Mesendoderm (in vitro differentiated cells): ENCODE data around the gene NOB1. TPM values are rescaled to one million over a fixed set of nuclear protein-coding genes. Genes with fewer than 3 reads are reported as not detected.
A peak's percentile ranks its signal among the peaks of the same experiment; 100 is the strongest.

Source experiments
- DNase-seq: peaks from one replicate; pipeline ENCODE4 v3.0.0; 2013
- H2AK5ac ChIP-seq: 2 replicates; pipeline ENCODE4 v1.6.1; 2013; ENCODE audit warnings: low read length, inconsistent platforms
- H2BK120ac ChIP-seq: 2 replicates; pipeline ENCODE4 v1.6.1; 2013; ENCODE audit warnings: low read depth, mild to moderate bottlenecking, low read length, moderate library complexity, mixed read lengths
- H2BK15ac ChIP-seq: replicated peaks from 2 replicates; pipeline ENCODE4 v1.6.1; 2013; ENCODE audit warnings: low read depth, mild to moderate bottlenecking, moderate library complexity
- H2BK5ac ChIP-seq: 2 replicates; pipeline ENCODE4 v1.6.1; 2013; ENCODE audit warnings: low read length, inconsistent platforms
- H3K18ac ChIP-seq: 2 replicates; pipeline ENCODE4 v1.6.1; 2013; ENCODE audit warnings: mild to moderate bottlenecking, low read length, mixed read lengths
- H3K23ac ChIP-seq: one replicate; pipeline ENCODE4 v1.6.1; 2013; ENCODE audit warnings: low read length
- H3K27ac ChIP-seq: 2 replicates; pipeline ENCODE4 v1.5.1; 2013; ENCODE audit warnings: low read depth, mild to moderate bottlenecking, inconsistent platforms, low read length, moderate library complexity
- H3K27me3 ChIP-seq: 2 replicates; pipeline ENCODE4 v1.6.1; 2013; ENCODE audit warnings: low read length, control low read depth, mild to moderate bottlenecking, inconsistent platforms; ENCODE audit not compliant: insufficient read depth, poor library complexity
- H3K36me3 ChIP-seq: 2 replicates; pipeline ENCODE4 v1.6.1; 2013; ENCODE audit warnings: low read length, inconsistent platforms; ENCODE audit not compliant: control insufficient read depth, insufficient read depth
- H3K4ac ChIP-seq: one replicate; pipeline ENCODE4 v1.6.1; 2013; ENCODE audit warnings: low read depth, mild to moderate bottlenecking, low read length, moderate library complexity
- H3K4me1 ChIP-seq: 2 replicates; pipeline ENCODE4 v1.6.1; 2013; ENCODE audit warnings: low read depth, low read length, inconsistent platforms; ENCODE audit not compliant: control insufficient read depth
- H3K4me2 ChIP-seq: 2 replicates; pipeline ENCODE4 v1.6.1; 2013; ENCODE audit warnings: low read length
- H3K4me3 ChIP-seq: 2 replicates; pipeline ENCODE4 v1.5.1; 2013; ENCODE audit warnings: mild to moderate bottlenecking, low read length
- H3K56ac ChIP-seq: one replicate; pipeline ENCODE4 v1.6.1; 2013; ENCODE audit warnings: low read length
- H3K79me1 ChIP-seq: 2 replicates; pipeline ENCODE4 v1.6.1; 2013; ENCODE audit warnings: low read length, inconsistent platforms
- H3K79me2 ChIP-seq: 2 replicates; pipeline ENCODE4 v1.6.1; 2013; ENCODE audit warnings: mild to moderate bottlenecking, low read length; ENCODE audit not compliant: control insufficient read depth, insufficient read depth
- H3K9ac ChIP-seq: 2 replicates; pipeline ENCODE4 v1.6.1; 2013; ENCODE audit warnings: low read length, inconsistent platforms
- H4K5ac ChIP-seq: one replicate; pipeline ENCODE4 v1.6.1; 2013; ENCODE audit warnings: low read length
- H4K8ac ChIP-seq: one replicate; pipeline ENCODE4 v1.6.1; 2013; ENCODE audit warnings: low read depth, mild to moderate bottlenecking, control low read depth, low read length, moderate library complexity
- WGBS: extraction: QIAGEN DNeasy Blood & Tissue Kit; methylation state at CpG from one replicate; pipeline ENCODE4 v1.1.7; 2013; ENCODE audit warnings: low lambda C conversion rate, missing lambda C conversion rate; ENCODE audit not compliant: insufficient coverage; ENCODE audit errors: extremely low coverage; 5-methylcytosine and 5-hydroxymethylcytosine counted together
- polyA plus RNA-seq, 2 experiments: library from polyadenylated mRNA; stranded (reverse); fragments of 200-250 nt; gene quantifications; one replicate each; pipeline ENCODE4 v1.2.3, GENCODE V29; 2013

Gene NOB1
- 89.9 TPM for polyA plus RNA-seq (2013, experiment 1 of 2)
- 90.7 TPM for polyA plus RNA-seq (2013, experiment 2 of 2)

- no peak within 1 kb of the TSS for H3K4ac ChIP-seq
- H3K4me2 ChIP-seq = peak within 1 kb of the TSS; percentile 82
- peak within 1 kb of the TSS; percentile 82 for H3K9ac ChIP-seq
- H2BK120ac ChIP-seq = no peak within 1 kb of the TSS
- no peak within 1 kb of the TSS for H4K8ac ChIP-seq
- H3K18ac ChIP-seq = peak within 1 kb of the TSS; percentile 77
- no CpG with 5 or more reads among the region's 58 CpGs for WGBS
- H3K4me1 ChIP-seq = peaks cover 2% of the 10 kb centered on the region
- no peak within 1 kb of the TSS for H2BK15ac ChIP-seq
- H3K79me1 ChIP-seq = no peaks in the 10 kb centered on the region
- peaks cover 30% of the 10 kb centered on the region for H3K79me2 ChIP-seq
- peak; percentile 97 for DNase-seq
- H2AK5ac ChIP-seq = peak within 1 kb of the TSS; percentile 20
- H3K4me3 ChIP-seq = peak within 1 kb of the TSS; percentile 65
- peak within 1 kb of the TSS; percentile 47 for H4K5ac ChIP-seq
- peak within 1 kb of the TSS; percentile 29 for H2BK5ac ChIP-seq
- H3K27me3 ChIP-seq = no peaks in the 10 kb centered on the region
- H3K23ac ChIP-seq = no peak within 1 kb of the TSS
- H3K56ac ChIP-seq = peak within 1 kb of the TSS; percentile 92
- peaks cover 3% of the 10 kb centered on the region for H3K36me3 ChIP-seq
- H3K27ac ChIP-seq = no peak within 1 kb of the TSS
Observed at GRCh38 chr16:69754469-69755310, at the start of gene NOB1. Gene NOB1 (minus strand): TSS chr16:69754926. CDS start chr16:69754910, 16 bp downstream.

GRCh38 chr16:69804297-69804696 lies 49.6 kb upstream of the NOB1 start:
- Histone ChIP-seq H3K9ac (no peak overlapping the region), H3K79me1 (no peaks in the 10 kb centered on the region), H4K8ac (no peak overlapping the region), H3K4ac (no peak overlapping the region), H2BK120ac (no peak overlapping the region), H2AK5ac (no peak overlapping the region), H3K4me2 (no peak overlapping the region), H4K5ac (no peak overlapping the region), H3K18ac (no peak overlapping the region), H2BK15ac (no peak overlapping the region), H3K4me3 (no peak overlapping the region), H3K79me2 (no peaks in the 10 kb centered on the region), H3K27ac (no peak overlapping the region), H3K27me3 (no peaks in the 10 kb centered on the region), H3K23ac (no peak overlapping the region), H3K56ac (no peak overlapping the region), H3K4me1 (no peaks in the 10 kb centered on the region), H2BK5ac (no peak overlapping the region), H3K36me3 (no peaks in the 10 kb centered on the region)
- DNase-seq = no peak
- no CpG with 5 or more reads among the region's 1 CpG for WGBS

- no peaks in the 10 kb centered on the region for H3K4me1 ChIP-seq
- H3K9ac ChIP-seq = no peak overlapping the region
- no peak overlapping the region for H2AK5ac ChIP-seq
- no CpG with 5 or more reads among the region's 11 CpGs for WGBS
- H3K36me3 ChIP-seq = no peaks in the 10 kb centered on the region
- H3K4me3 ChIP-seq = no peak overlapping the region
- H3K23ac ChIP-seq = no peak overlapping the region
- H3K56ac ChIP-seq = no peak overlapping the region
- H4K8ac ChIP-seq = no peak overlapping the region
- H3K4me2 ChIP-seq = no peak overlapping the region
- H3K4ac ChIP-seq = no peak overlapping the region
- no peak overlapping the region for H2BK5ac ChIP-seq
- no peak overlapping the region for H3K18ac ChIP-seq
- no peak overlapping the region for H2BK15ac ChIP-seq
- no peak overlapping the region for H2BK120ac ChIP-seq
- no peaks in the 10 kb centered on the region for H3K79me2 ChIP-seq
- H3K27ac ChIP-seq = no peak overlapping the region
- no peak overlapping the region for H4K5ac ChIP-seq
- H3K79me1 ChIP-seq = no peaks in the 10 kb centered on the region
- no peak for DNase-seq
- H3K27me3 ChIP-seq = no peaks in the 10 kb centered on the region
Observed at GRCh38 chr16:69799611-69800031, 44.9 kb upstream of the NOB1 start.

- Histone ChIP-seq H2BK120ac (no peak overlapping the region), H2BK5ac (no peak overlapping the region), H2AK5ac (no peak overlapping the region), H3K4me3 (no peak overlapping the region), H3K79me2 (no peaks in the 10 kb centered on the region), H3K23ac (no peak overlapping the region), H3K9ac (no peak overlapping the region), H3K36me3 (no peaks in the 10 kb centered on the region), H3K56ac (no peak overlapping the region), H3K4ac (no peak overlapping the region), H3K18ac (no peak overlapping the region), H4K8ac (no peak overlapping the region), H3K4me2 (no peak overlapping the region), H3K27ac (no peak overlapping the region), H3K27me3 (no peaks in the 10 kb centered on the region), H3K4me1 (no peaks in the 10 kb centered on the region), H3K79me1 (no peaks in the 10 kb centered on the region), H2BK15ac (no peak overlapping the region), H4K5ac (no peak overlapping the region)
- peak; percentile 30 for DNase-seq
- WGBS = no CpG with 5 or more reads among the region's 8 CpGs
Observed at GRCh38 chr16:69798466-69798865, 43.7 kb upstream of the NOB1 start.

- no peak overlapping the region for H3K56ac ChIP-seq
- no peaks in the 10 kb centered on the region for H3K79me1 ChIP-seq
- H3K18ac ChIP-seq = no peak overlapping the region
- H3K36me3 ChIP-seq = no peaks in the 10 kb centered on the region
- H3K23ac ChIP-seq = no peak overlapping the region
- no peak overlapping the region for H2BK15ac ChIP-seq
- H3K9ac ChIP-seq = peak overlapping the region; percentile 14
- no CpG with 5 or more reads among the region's 19 CpGs for WGBS
- H2BK120ac ChIP-seq = no peak overlapping the region
- no peak overlapping the region for H3K4me2 ChIP-seq
- H2AK5ac ChIP-seq = no peak overlapping the region
- DNase-seq = peak; percentile 79
- H3K4me3 ChIP-seq = no peak overlapping the region
- H3K27ac ChIP-seq = no peak overlapping the region
- H4K5ac ChIP-seq = no peak overlapping the region
- H3K4ac ChIP-seq = no peak overlapping the region
- no peak overlapping the region for H4K8ac ChIP-seq
- no peak overlapping the region for H2BK5ac ChIP-seq
- no peaks in the 10 kb centered on the region for H3K79me2 ChIP-seq
- H3K27me3 ChIP-seq = no peaks in the 10 kb centered on the region
- no peaks in the 10 kb centered on the region for H3K4me1 ChIP-seq
Observed at GRCh38 chr16:69796285-69797118, 41.8 kb upstream of the NOB1 start.
